ENCODE measurements around the gene ASPG. TPM values are rescaled to one million over a fixed set of nuclear protein-coding genes. Genes with fewer than 3 reads are reported as not detected.

The ASPG gene
- total RNA-seq, 1 experiment from 2014 or later: not detected

DNA sequence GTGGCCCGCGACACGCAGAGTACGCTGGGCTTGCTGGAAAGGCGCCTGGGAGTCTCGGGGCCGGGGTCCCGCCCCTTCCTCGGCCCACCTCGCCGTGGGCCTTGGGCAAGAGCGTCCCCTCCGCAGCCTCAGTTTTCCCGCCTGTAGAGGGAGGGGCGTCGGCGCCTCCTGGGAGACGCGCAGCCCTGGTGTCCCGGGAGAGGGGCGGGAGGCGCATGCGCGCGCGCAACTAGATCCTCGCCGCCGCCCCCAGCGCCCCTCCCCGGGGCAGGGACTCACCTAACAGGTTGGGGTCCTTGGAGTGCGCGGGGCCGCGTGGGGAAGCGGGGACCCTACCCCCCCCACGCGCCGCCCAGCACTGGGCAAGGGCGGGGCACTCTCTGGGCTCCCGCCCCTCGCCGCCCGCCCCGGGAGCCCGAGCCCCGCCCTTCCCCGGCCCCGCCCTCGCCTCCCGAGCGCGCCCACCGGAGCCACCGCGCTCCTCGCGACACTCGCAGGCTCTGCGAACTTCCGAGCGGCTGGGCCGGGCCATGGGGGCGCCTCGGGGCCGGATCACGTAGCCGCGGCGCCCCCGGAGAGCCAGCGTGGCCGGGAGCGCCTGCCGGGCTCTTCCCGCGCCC, 52.7 kb downstream of the ASPG start, which contains the start of gene KIF26A:
KIF26A (plus strand) TSS at position 490 of the 620 bp plus-strand sequence. CDS start 136 bp downstream, outside the sequence.
- no peaks in the 10 kb centered on the region; the same call in 1 of the 2 replicates for H3K36me3 ChIP-seq (ENCODE audit: control insufficient read depth, insufficient read depth, low read length)
- BruUV-seq (replicated peaks): no TSS peak
- H3K4me3 ChIP-seq (ENCODE audit: low read depth in 2 of 2, low read length in 2 of 2): peak within 1 kb of the TSS; percentile 46 to 53
- no peaks in the 10 kb centered on the region for H3K9me3 ChIP-seq (ENCODE audit: control insufficient read depth, insufficient read depth, low read depth, low read length)
- H3K27me3 ChIP-seq (ENCODE audit: control insufficient read depth, insufficient read depth, low read length): no peaks in the 10 kb centered on the region; the same call in 1 of the 2 replicates
- no peak for DNase-seq (ENCODE audit: low read depth, low spot score)
- H3K4me1 ChIP-seq (ENCODE audit: control insufficient read depth, insufficient read depth, low read length): no peaks in the 10 kb centered on the region; the same call in 1 of the 2 replicates
- peak; percentile 78 for ATAC-seq
- H3K27ac ChIP-seq (ENCODE audit: low read length): no peak within 1 kb of the TSS
- in situ Hi-C loops (cut with HindIII; ENCODE audit: low pct_unique_long_range_greater_than_20kb, low sequenced_read_pairs): no loop called here
- POLR2A ChIA-PET: no interaction called here
- TF ChIP-seq TCF7L2 (IDR thresholded peaks at IDR 0.05; ENCODE audit: low read depth, low read length) (no peak), POLR2AphosphoS5 (IDR thresholded peaks at IDR 0.05; ENCODE audit: low read depth, low read length) (no peak), SIN3A (IDR thresholded peaks at IDR 0.05; ENCODE audit: borderline replicate concordance, insufficient read depth, low read depth, low read length) (no peak), REST (IDR thresholded peaks at IDR 0.05; ENCODE audit: insufficient read depth in 1 of 2, low read depth in 2 of 2, low read length in 1 of 2) (no peak), CTCF (IDR thresholded peaks at IDR 0.05) (no peak)
- intact Hi-C loops (cut with micrococcal nuclease; ENCODE audit: unreplicated experiment): no loop called here
- CTCF ChIA-PET: interaction anchor here (0.6 kb wide), 1 partner anchor 107 kb away, joined by 4 read pairs; no protein-coding TSS in a partner anchor

GRCh38 chr14:104138718-104139459, 53.4 kb downstream of the ASPG start:
- Histone ChIP-seq H3K9me3 (ENCODE audit: control insufficient read depth, insufficient read depth, low read depth, low read length) (no peaks in the 10 kb centered on the region), H3K27me3 (ENCODE audit: control insufficient read depth, insufficient read depth, low read length) (no peaks in the 10 kb centered on the region; the same call in 1 of the 2 replicates), H3K4me1 (ENCODE audit: control insufficient read depth, insufficient read depth, low read length) (no peaks in the 10 kb centered on the region; the same call in 1 of the 2 replicates), H3K4me3 (ENCODE audit: low read depth in 2 of 2, low read length in 2 of 2) (peak overlapping the region; percentile 37 to 46), H3K36me3 (ENCODE audit: control insufficient read depth, insufficient read depth, low read length) (no peaks in the 10 kb centered on the region; the same call in 1 of the 2 replicates), H3K27ac (ENCODE audit: low read length) (no peak overlapping the region)
- ChIA-PET CTCF (interaction anchor here (0.9 kb wide), 1 partner anchor 424 kb away, joined by 5 read pairs; no protein-coding TSS in a partner anchor), POLR2A (no interaction called here)
- peak; percentile 53 for ATAC-seq
- intact Hi-C loops (cut with micrococcal nuclease; ENCODE audit: unreplicated experiment) (no loop called here), in situ Hi-C loops (cut with HindIII; ENCODE audit: low pct_unique_long_range_greater_than_20kb, low sequenced_read_pairs) (no loop called here)
- no peak for TF ChIP-seq SIN3A (IDR thresholded peaks at IDR 0.05; ENCODE audit: borderline replicate concordance, insufficient read depth, low read depth, low read length)
- TF ChIP-seq REST (IDR thresholded peaks at IDR 0.05; ENCODE audit: insufficient read depth in 1 of 2, low read depth in 2 of 2, low read length in 1 of 2): no peak
- TF ChIP-seq CTCF (IDR thresholded peaks at IDR 0.05): no peak
- no peak for TF ChIP-seq TCF7L2 (IDR thresholded peaks at IDR 0.05; ENCODE audit: low read depth, low read length)
- TF ChIP-seq POLR2AphosphoS5 (IDR thresholded peaks at IDR 0.05; ENCODE audit: low read depth, low read length): no peak
- DNase-seq (ENCODE audit: low read depth, low spot score): no peak
- BruUV-seq (replicated peaks): no TSS peak

All from Panc1 (cell line).